GM18526 (cell line): ENCODE data around the gene ARHGDIB.

Source experiments
- POLR2A ChIP-seq: IDR thresholded peaks from 3 replicates; pipeline ENCODE4 v1.6.1; 2011; ENCODE audit not compliant: insufficient read length; ENCODE audit errors: extremely low read depth

Gene ARHGDIB

GRCh38 chr12:14989790-14990189 is 28.4 kb upstream of the ARHGDIB start:
- TF ChIP-seq POLR2A: no peak

- TF ChIP-seq POLR2A: no peak
Measured at GRCh38 chr12:14988035-14988434, 26.6 kb upstream of the ARHGDIB start.

DNA sequence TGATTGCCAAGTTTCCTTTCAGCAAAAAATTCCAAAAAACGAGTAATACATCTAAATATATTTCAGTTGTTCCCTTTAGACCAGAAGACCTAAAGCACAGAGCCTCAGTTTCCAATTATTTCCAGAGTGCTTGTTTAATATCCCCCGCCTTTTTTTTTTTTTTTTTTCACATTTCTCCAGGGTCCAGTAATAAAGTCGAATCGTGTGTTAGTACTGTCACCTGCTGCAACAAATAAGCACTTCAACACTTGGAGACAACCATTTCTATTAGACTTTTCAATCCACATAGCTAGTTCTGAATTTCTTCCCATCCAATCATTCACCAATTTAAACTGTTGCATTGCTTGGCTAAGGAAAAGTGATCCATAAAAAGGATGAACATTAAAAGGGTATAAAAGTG is 25.0 kb upstream of the ARHGDIB start:
- no peak for TF ChIP-seq POLR2A

GRCh38 chr12:14984766-14985285 is 23.4 kb upstream of the ARHGDIB start:
- TF ChIP-seq POLR2A: no peak

DNA sequence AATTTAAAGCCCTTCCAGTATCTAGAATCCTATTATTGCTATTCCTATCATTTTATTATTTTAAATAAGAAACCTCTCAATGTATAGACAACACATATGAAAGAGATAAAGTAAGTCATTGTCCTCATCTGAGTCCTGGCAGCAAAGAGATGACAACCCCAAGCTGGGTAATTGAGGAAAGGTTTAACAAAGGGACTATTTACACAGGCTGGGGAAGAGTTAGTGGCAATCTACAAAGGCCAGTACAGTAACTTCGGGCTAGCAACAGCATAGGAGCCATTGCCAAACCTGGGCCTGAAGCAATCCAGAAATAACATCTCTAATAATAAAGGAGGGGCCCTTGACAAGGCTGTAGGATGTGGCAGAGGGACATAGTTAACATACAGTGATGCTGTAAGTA is 22.6 kb upstream of the ARHGDIB start:
- TF ChIP-seq POLR2A: no peak

DNA sequence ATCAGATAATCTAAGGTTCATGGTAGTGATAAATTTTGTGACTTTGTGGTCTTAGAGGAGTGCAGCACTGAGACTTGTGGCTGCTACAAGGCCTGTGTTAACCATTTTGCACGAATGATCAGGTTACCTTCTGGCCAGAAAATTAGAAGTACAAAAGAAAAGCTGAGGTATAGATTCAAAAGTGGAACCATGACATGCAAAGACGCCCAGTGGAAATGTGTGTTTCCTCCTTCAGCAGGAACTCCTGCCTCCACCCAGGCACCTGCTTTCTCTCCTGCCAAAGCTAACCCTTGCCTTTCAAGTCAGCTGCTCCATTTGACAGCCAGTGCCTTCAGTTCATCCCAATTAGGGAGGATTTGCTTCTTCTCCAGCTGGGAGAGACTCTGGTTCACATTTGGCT is 21.6 kb upstream of the ARHGDIB start:
- TF ChIP-seq POLR2A: no peak

- no peak for TF ChIP-seq POLR2A
Measured at GRCh38 chr12:14982562-14982961, 21.2 kb upstream of the ARHGDIB start.

DNA sequence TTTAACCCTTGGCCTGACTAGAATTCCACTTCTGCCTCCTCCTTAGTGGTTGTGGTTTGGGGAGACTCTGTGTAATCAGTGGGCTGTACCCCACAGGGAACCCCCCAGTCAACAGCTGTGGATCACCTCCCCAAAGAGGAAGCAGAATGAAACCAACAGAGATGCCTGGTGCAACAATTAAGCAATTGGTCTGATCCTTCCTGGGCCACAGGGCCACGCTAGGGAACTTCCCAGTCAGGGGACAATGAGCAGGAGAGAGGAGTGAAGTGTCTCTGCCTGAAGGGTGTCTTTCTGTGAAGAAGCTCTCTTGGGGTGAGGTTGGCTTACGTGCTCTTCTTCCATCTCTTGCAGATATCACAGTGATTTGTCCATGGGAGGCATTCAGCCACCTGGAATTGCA is 19.6 kb upstream of the ARHGDIB start:
- TF ChIP-seq POLR2A: no peak

GRCh38 chr12:14979468-14979867 is 18.1 kb upstream of the ARHGDIB start:
- TF ChIP-seq POLR2A: no peak

DNA sequence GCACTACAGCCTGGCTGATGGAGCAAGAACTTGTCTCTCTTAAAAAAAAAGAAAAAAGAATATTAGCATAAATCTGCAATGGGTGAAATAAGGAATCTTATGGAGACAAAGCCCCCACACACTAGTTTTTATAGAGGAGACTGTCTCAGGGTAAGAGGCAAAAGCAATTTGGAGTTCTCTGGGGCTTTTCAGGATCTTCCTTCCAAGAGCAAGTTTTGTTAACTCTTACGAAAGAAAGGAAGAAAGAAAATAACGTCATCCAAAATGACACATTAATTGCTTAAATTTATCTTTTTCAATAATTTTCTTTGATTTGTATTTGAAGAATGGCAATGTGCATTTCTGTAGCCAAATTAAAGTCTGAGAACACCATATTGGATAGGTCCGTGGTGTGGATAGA is 15.3 kb upstream of the ARHGDIB start:
- TF ChIP-seq POLR2A: no peak

- no peak for TF ChIP-seq POLR2A
Measured at GRCh38 chr12:14975457-14975856, 14.1 kb upstream of the ARHGDIB start.

DNA sequence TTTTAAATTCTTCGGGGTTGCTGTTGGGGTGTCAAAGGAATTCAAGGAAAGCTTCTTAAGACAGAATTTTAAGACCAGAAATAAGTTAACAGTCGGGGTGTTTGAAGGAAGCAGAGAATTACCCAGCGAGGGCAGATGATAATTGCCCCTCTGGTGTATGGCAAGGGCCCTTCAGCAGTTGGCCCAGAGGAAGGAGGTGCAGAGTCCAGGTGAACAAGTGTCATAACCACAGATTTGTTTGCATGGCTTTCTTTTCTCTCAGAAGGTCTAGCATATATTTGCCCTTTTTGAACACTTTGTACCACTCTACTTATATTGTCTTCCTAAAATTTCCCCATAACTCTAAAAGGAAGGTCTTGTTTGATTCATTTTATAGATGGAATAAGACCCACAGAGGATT is 13.2 kb upstream of the ARHGDIB start:
- no peak for TF ChIP-seq POLR2A

DNA sequence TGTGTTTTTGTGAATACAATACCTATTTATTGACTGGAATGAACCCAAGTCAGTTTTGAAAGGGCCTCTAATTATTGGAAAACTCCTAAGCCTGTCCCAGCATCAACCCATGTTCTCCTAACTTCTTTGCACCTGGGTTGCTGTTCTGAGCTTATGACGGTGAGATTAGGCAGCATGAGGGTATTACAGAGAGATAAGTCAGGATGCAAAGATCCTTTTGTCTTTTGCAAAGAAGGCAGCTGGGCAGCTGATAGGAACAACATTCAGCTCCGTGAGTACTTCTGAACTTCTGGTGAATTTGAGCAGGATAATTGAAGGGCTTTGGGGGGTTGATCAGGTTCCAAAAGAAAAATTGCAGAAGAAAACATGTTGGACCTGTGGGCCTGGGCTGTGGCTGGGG is 11.4 kb upstream of the ARHGDIB start, which contains the start of gene PDE6H:
Gene PDE6H, plus strand, starts transcription at position 227 of the 400 bp plus-strand sequence. CDS start 4,971 bp downstream, outside the sequence.
- no peak for TF ChIP-seq POLR2A

- no peak for TF ChIP-seq POLR2A
Measured at GRCh38 chr12:14970473-14970872, 9.1 kb upstream of the ARHGDIB start.

DNA sequence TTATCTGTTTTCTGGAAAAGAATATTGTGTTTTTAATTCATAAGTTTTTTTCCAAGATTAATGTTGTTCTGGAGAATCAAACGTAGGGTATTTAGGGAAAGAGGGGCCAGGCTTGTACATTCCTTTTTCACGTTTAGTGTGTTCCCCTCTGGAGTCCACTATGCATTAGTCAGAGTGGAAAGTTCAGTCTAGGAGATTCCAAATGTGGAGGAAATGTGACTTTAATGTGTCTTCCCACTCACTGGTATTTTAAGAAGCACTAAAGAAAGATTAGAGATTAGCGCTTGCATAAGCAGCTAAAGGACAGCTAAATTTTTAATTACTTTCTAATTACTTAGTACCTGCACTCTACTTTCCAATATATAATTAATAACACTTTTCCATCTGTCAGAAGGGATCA is 7.1 kb upstream of the ARHGDIB start:
- no peak for TF ChIP-seq POLR2A

- no peak for TF ChIP-seq POLR2A
Measured at GRCh38 chr12:14965221-14965620, 3.8 kb upstream of the ARHGDIB start.

DNA sequence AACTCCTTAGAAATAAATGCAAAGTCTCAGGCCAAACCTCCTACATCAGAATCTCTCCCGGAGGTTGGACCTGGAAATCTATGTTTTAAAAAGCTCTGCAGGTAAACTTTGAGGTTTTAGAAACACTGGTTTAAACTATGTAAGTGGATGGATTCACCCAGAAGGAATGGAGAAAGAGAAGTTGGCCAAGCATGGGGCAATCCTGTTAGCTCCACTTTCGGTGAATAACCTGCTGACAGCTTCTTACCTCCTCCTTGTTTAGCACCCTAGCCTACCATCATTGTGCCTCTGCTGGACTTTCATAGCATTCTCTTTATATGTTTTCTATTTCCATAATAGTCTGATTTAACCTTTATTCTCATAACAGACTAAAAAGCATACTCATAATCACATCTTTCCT is 3.0 kb upstream of the ARHGDIB start:
- TF ChIP-seq POLR2A: no peak

DNA sequence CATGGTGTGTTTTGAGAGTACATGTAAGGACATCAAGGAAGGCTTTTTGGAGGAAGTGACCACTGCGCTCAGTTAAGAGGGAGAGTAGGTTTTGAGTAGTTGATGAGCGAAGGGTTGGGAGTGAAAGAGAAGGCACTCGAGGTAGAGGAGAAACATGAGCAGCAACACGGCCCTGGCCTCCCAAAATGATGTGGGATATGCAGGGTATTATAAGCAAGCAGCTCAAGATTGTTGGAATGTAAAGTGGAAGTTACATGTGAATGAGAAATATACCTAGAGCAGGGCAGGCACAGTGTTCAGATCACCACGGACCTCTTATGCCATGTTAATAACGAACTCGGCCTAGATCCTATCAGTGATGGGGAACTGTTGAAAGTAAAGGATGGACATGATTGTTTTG is 2.1 kb upstream of the ARHGDIB start:
- TF ChIP-seq POLR2A: no peak
